Thoracic aorta (tissue), 2 donors: ENCODE measurements around the gene SLC41A3. TPM values are rescaled to one million over a fixed set of nuclear protein-coding genes. Genes with fewer than 3 reads are reported as not detected.
"Not testable (repeated sequence)": the region's sequence is repeated elsewhere in the genome, so short reads cannot be mapped to it uniquely, and the experiment has no call there.

Experiments used
- ATAC-seq: fragments of 150-250 bp; one replicate; pipeline ENCODE4 v1.8.0; 2017; ENCODE audit warnings: low read depth; ENCODE audit not compliant: insufficient number of reproducible peaks, low FRiP score
- DNase-seq: peaks from one replicate; pipeline ENCODE4 v3.0.0-alpha.2; 2020; ENCODE audit warnings: low spot score
- H3K27ac ChIP-seq, 2 donors: fragments of 200-600 bp; sonication (generic); 1 replicate in 1 of 2; 2 replicates in 1 of 2; pipeline ENCODE4 v1.5.1; 2016; ENCODE audit warnings: mild to moderate bottlenecking in 2 of 2, moderate library complexity in 2 of 2
- H3K27me3 ChIP-seq: fragments of 200-600 bp; sonication (generic); replicated peaks from 2 replicates; pipeline ENCODE4 v1.6.0; 2016; ENCODE audit warnings: mild to moderate bottlenecking; ENCODE audit not compliant: insufficient read depth
- H3K36me3 ChIP-seq: fragments of 200-600 bp; sonication (generic); one replicate; pipeline ENCODE4 v1.5.1; 2016
- H3K4me1 ChIP-seq, 2 donors: fragments of 200-600 bp; sonication (generic); 1 replicate in 1 of 2; 2 replicates in 1 of 2; pipeline versions ENCODE4 v1.5.1 to v1.6.0; 2016; ENCODE audit warnings: low read depth in 2 of 2, mild to moderate bottlenecking in 1 of 2; ENCODE audit not compliant: control insufficient read depth in 1 of 2
- H3K4me3 ChIP-seq: fragments of 200-600 bp; sonication (generic); 2 replicates; pipeline ENCODE4 v1.5.1; 2016; ENCODE audit warnings: mild to moderate bottlenecking
- H3K9me3 ChIP-seq: fragments of 200-600 bp; sonication (generic); 2 replicates; pipeline ENCODE4 v1.5.1; 2016
- CTCF ChIP-seq: fragments of 200-600 bp; sonication (generic); IDR thresholded peaks from one replicate; pipeline ENCODE4 v1.5.1; 2019; ENCODE audit warnings: antibody characterized with exemption
- total RNA-seq, 2 donors: library from RNA; depleted of rRNA; stranded (reverse); fragments of >200 nt; gene quantifications; one replicate each; pipeline versions ENCODE4 v1.1.0 to v1.2.3, GENCODE V29; 2016

The SLC41A3 gene
- total RNA-seq, 2 donors from 2014 or later: 70.9 to 106 TPM

GRCh38 chr3:126070146-126070545, 13.8 kb downstream of the SLC41A3 start:
- no peak overlapping the region for H3K4me3 ChIP-seq
- H3K27ac ChIP-seq: no peak overlapping the region
- DNase-seq (no peak), ATAC-seq (no peak)
- TF ChIP-seq CTCF: no peak
- H3K9me3 ChIP-seq: no peaks in the 10 kb centered on the region
- H3K27me3 ChIP-seq: no peaks in the 10 kb centered on the region
- H3K36me3 ChIP-seq: no peaks in the 10 kb centered on the region
- H3K4me1 ChIP-seq: no peaks in the 10 kb centered on the region

GRCh38 chr3:126067959-126068358, 16.0 kb downstream of the SLC41A3 start:
- DNase-seq (no peak), ATAC-seq (no peak)
- no peak overlapping the region for H3K4me3 ChIP-seq
- H3K4me1 ChIP-seq: no peaks in the 10 kb centered on the region
- no peaks in the 10 kb centered on the region for H3K9me3 ChIP-seq
- TF ChIP-seq CTCF: no peak
- H3K36me3 ChIP-seq: no peaks in the 10 kb centered on the region
- no peak overlapping the region for H3K27ac ChIP-seq
- H3K27me3 ChIP-seq: no peaks in the 10 kb centered on the region

GRCh38 chr3:126066676-126067075, 17.2 kb downstream of the SLC41A3 start:
- H3K4me1 ChIP-seq, H3K27ac ChIP-seq, H3K4me3 ChIP-seq, DNase-seq, H3K27me3 ChIP-seq, ATAC-seq, H3K9me3 ChIP-seq, H3K36me3 ChIP-seq: not testable (repeated sequence)

- Histone ChIP-seq H3K27ac (no peak overlapping the region), H3K4me3 (no peak overlapping the region), H3K4me1 (no peaks in the 10 kb centered on the region), H3K27me3 (no peaks in the 10 kb centered on the region), H3K9me3 (no peaks in the 10 kb centered on the region), H3K36me3 (no peaks in the 10 kb centered on the region)
- ATAC-seq (no peak), DNase-seq (no peak)
- TF ChIP-seq CTCF: no peak
Observed at GRCh38 chr3:126065876-126066275, 18.0 kb downstream of the SLC41A3 start.

- Histone ChIP-seq H3K4me1 (peaks cover 0 to 2% of the 10 kb centered on the region in 2 donors), H3K36me3 (no peaks in the 10 kb centered on the region), H3K27me3 (no peaks in the 10 kb centered on the region), H3K4me3 (no peak overlapping the region), H3K9me3 (no peaks in the 10 kb centered on the region), H3K27ac (no peak overlapping the region)
- ATAC-seq (no peak), DNase-seq (no peak)
- no peak for TF ChIP-seq CTCF
Observed at GRCh38 chr3:126064627-126065258, 19.2 kb downstream of the SLC41A3 start.

GRCh38 chr3:126063358-126063965, 20.5 kb downstream of the SLC41A3 start:
- Histone ChIP-seq H3K4me1 (peaks cover 0 to 14% of the 10 kb centered on the region in 2 donors), H3K27ac (no peak overlapping the region), H3K36me3 (no peaks in the 10 kb centered on the region), H3K27me3 (no peaks in the 10 kb centered on the region), H3K4me3 (no peak overlapping the region), H3K9me3 (no peaks in the 10 kb centered on the region)
- no peak for DNase-seq
- no peak for TF ChIP-seq CTCF
- no peak for ATAC-seq
